Peyer's patch (tissue), 4 donors: ENCODE data around the gene CDKN1C.

ENCODE experiments used
- POLR2A ChIP-seq, 2 donors: fragments of 450-650 bp; IDR thresholded peaks; one replicate each; pipeline ENCODE4 v1.5.1; 2017; ENCODE audit warnings: antibody characterized with exemption in 2 of 2, mild to moderate bottlenecking in 2 of 2, moderate library complexity in 2 of 2
- TF ChIP-seq, protein P1 (sequence below), 6 experiments: fragments of 450-650 bp in 4 of 6; fragments of 200-600 bp in 2 of 6; sonication (generic) in 1 of 6; IDR thresholded peaks; one replicate each; pipeline ENCODE4 v1.5.1; 2017 to 2019; ENCODE audit warnings: antibody characterized with exemption in 6 of 6, mild to moderate bottlenecking in 3 of 6, moderate library complexity in 1 of 6

GRCh38 chr11:2855162-2855561, 30.4 kb downstream of the CDKN1C start:
- TF ChIP-seq, protein P1, sequence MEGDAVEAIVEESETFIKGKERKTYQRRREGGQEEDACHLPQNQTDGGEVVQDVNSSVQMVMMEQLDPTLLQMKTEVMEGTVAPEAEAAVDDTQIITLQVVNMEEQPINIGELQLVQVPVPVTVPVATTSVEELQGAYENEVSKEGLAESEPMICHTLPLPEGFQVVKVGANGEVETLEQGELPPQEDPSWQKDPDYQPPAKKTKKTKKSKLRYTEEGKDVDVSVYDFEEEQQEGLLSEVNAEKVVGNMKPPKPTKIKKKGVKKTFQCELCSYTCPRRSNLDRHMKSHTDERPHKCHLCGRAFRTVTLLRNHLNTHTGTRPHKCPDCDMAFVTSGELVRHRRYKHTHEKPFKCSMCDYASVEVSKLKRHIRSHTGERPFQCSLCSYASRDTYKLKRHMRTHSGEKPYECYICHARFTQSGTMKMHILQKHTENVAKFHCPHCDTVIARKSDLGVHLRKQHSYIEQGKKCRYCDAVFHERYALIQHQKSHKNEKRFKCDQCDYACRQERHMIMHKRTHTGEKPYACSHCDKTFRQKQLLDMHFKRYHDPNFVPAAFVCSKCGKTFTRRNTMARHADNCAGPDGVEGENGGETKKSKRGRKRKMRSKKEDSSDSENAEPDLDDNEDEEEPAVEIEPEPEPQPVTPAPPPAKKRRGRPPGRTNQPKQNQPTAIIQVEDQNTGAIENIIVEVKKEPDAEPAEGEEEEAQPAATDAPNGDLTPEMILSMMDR (IDR thresholded peaks at IDR 0.05): no peak
- TF ChIP-seq POLR2A (IDR thresholded peaks at IDR 0.05): no peak
